ENCODE results near the gene ZNF524. TPM values are rescaled to one million over a fixed set of nuclear protein-coding genes. Genes with fewer than 3 reads are reported as not detected.
"Not testable (repeated sequence)": the region's sequence is repeated elsewhere in the genome, so short reads cannot be mapped to it uniquely, and the experiment has no call there.

ZNF524 gene
- total RNA-seq: 17.5 TPM
- long read RNA-seq, transcript ZNF524-201 (2 exons, 1,102 nt): major isoform, 35 of 40 reads
- long read RNA-seq, transcript ZNF524-203 (1 exons, 1,260 nt): minor isoform, 5 of 40 reads
- long read RNA-seq, partial matches to known transcripts: 0 of 40 reads
- long read RNA-seq, other reads (novel, unspliced or antisense): 0 of 40 reads

GRCh38 chr19:55599842-55600661 is at the start of gene ZNF524:
Gene ZNF524 (plus strand): TSS chr19:55600288. CDS start chr19:55602113, 1,825 bp downstream.
- ATAC-seq (ENCODE audit: poor library complexity) (peak; percentile 73), DNase-seq (peak; percentile 89)
- intact Hi-C loops (cut with DNase I): no loop called here

DNA sequence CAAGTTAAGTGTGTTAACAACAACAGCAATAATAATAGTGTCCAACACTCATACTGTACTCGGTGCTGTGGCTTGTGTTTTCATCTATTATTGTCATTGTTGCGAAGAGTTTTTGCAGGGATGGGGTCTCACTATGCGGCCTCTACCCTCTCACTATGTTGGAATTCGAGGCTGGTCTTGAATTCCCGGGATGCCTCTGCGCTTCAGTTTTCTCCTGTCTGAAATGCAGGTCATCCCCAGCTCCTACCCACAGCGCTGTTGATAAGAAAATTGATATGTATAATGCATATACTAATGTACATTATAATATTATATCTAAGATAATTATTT is 49.8 kb upstream of the ZNF524 start:
- intact Hi-C loops (cut with DNase I): no loop called here
- DNase-seq (no peak), ATAC-seq (ENCODE audit: poor library complexity) (no peak)

GRCh38 chr19:55552206-55552605 is 47.9 kb upstream of the ZNF524 start:
- intact Hi-C loops (cut with DNase I): no loop called here
- DNase-seq (no peak), ATAC-seq (ENCODE audit: poor library complexity) (no peak)

DNA sequence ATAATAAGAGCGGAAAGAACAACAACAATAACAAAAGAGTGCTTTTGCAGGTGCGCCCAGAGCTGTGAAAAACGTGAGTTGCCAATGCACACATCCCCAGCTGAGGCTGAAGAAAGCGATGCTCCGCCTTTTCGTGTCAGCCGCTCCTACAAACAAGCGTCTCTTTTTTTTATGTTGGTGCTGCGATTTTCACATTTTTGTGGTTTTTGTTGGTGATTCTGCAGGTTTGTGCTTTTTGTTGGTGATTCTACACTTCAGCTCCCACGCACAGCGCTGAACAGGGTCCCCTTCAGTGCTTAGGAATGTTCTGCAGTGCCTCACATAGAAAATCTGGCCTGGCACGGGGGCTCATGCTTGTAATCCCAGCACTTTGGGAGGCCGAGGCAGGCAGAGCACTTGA is 47.5 kb upstream of the ZNF524 start:
- intact Hi-C loops (cut with DNase I): no loop called here
- no peak for DNase-seq
- ATAC-seq (ENCODE audit: poor library complexity): no peak

- ATAC-seq (ENCODE audit: poor library complexity) (no peak), DNase-seq (no peak)
- intact Hi-C loops (cut with DNase I): no loop called here
These were observed 46.6 kb upstream of the ZNF524 start for GRCh38 chr19:55553217-55554182.

- intact Hi-C loops (cut with DNase I): no loop called here
- no peak for ATAC-seq (ENCODE audit: poor library complexity)
- no peak for DNase-seq
These were observed 45.8 kb upstream of the ZNF524 start for GRCh38 chr19:55554302-55554701.

GRCh38 chr19:55554741-55555152 is 45.3 kb upstream of the ZNF524 start:
- DNase-seq (no peak), ATAC-seq (ENCODE audit: poor library complexity) (no peak)
- intact Hi-C loops (cut with DNase I): no loop called here

DNA sequence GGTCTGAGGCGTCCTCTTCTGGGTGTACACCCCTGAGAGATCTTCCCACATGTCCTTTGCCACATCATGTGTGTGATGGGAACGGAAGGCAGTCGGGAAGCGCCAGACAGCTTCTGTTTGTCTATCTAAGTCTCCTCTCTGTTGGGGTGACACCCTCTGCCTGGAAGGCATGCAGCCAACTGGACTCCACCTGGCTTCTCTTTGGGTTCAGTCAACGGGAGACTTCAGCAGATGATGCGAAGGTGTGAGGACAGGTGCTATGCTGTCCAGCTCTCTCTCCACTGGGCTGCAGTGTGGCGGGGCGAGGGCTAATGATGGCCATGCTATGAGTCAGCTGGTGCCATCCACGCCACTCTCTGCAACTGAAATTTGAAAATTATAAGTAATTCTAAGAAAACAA is 40.4 kb upstream of the ZNF524 start:
- ATAC-seq (ENCODE audit: poor library complexity): no peak
- no peak for DNase-seq
- intact Hi-C loops (cut with DNase I): no loop called here

GRCh38 chr19:55563261-55563690 is 36.8 kb upstream of the ZNF524 start:
- peak; percentile 89 for ATAC-seq (ENCODE audit: poor library complexity)
- peak; percentile 82 for DNase-seq
- intact Hi-C loops (cut with DNase I): no loop called here

DNA sequence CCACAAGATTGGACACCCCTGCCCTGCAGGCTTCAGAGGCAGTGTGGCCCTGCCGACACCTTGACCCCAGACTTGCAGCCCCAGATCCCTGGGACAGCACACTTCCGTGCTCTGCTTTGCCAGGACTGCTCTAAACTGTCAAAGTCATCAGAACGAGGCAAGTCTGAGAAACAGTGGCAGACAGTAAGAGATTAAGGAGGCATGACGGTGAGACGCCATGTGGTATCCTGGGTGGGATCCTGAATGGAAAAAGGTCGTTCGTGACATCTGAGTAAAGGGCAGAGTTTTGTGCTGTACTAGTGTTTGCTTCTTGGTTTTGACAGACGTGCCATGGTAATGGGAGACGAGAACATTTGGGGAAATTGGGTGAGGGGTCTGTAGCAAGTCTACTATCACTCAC is 33.3 kb upstream of the ZNF524 start:
- intact Hi-C loops (cut with DNase I): no loop called here
- DNase-seq (no peak), ATAC-seq (ENCODE audit: poor library complexity) (no peak)

DNA sequence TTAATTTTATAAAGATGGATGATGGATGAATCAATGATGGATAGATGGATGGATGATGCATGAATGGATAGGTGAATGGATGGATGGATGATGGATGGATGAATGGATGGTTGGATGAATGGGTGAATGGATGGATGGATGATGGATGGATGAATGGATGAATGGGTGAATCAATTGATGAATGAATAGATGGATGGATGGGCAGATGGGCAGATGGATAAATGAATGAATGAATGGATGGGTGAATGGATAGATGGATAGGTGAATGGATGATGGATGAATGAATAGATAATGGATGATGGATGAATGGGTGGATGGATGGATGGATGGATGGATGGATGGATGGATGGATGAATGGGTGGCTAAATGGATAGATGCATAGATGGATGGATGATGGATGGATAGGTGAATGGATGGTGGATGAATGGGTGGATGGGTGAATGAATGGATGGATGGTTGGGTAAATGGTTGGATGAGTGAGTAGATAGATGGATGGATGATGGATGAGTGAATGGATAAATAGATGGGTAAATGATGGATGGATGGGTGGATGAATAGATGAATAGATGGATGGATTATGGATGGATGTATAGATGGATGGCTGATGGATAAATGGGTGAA is 32.3 kb upstream of the ZNF524 start:
- no peak for DNase-seq
- ATAC-seq (ENCODE audit: poor library complexity): no peak
- intact Hi-C loops (cut with DNase I): no loop called here

DNA sequence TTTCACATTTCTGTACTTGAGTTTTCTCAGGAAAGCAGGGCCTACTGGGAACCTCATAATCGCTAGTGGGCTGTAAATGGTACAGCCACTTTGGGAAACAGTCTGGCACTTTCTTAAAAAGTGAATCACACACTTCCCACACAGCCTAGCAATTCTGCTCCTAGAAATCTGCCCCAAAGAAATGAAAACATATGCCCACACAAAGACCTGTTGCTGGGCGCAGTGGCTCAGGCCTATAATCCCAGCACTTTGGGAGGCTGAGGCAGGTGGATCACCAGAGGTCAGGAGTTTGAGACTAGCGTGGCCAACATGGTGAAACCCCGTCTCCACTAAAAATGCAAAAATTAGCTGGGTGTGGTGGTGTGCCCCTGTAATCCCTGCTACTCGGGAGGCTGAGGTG is 30.6 kb upstream of the ZNF524 start:
- ATAC-seq (ENCODE audit: poor library complexity); intact Hi-C loops (cut with DNase I); DNase-seq: not testable (repeated sequence)

GRCh38 chr19:55573929-55574328 is 26.2 kb upstream of the ZNF524 start:
- DNase-seq; ATAC-seq (ENCODE audit: poor library complexity); intact Hi-C loops (cut with DNase I): not testable (repeated sequence)

GRCh38 chr19:55576746-55577145 is 23.3 kb upstream of the ZNF524 start:
- ATAC-seq (ENCODE audit: poor library complexity) (no peak), DNase-seq (no peak)
- intact Hi-C loops (cut with DNase I): no loop called here

DNA sequence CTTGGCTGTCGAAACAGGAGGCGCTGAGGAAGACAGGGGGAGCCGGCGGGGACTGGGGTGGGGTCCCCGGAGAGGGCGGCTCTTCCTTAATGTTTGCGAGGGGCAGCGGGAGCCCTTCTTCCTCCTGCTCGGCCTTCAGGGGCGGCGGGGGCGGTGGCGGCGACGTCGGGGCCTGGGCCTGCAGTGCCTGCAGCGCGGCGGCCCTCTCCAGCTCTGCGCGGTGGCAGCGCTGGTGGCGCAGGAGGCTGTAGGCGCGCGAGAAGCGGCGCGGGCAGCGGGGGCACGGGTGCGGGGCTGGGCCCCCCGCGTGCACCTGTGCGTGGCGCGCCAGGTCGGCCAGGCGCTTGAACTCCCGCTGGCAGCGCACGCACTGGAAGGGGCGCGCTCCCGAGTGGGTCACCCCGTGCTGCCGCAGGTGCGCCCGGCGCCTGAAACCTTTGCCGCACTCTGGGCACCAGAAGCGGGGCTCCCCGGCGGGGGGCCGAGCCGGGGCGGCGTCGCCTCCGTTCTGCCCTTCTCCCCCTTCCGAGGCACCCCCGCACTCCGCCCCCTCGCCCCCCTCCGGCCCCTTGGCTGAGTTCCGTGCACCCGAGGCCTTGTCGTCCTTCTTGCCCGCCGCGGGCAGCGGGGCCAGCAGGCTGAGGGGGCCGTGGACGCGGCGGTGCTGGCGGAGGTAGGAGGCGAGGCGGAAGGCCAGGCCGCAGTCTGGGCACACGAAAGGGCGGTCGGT is 21.9 kb upstream of the ZNF524 start:
- ATAC-seq (ENCODE audit: poor library complexity) (no peak), DNase-seq (no peak)
- intact Hi-C loops (cut with DNase I): no loop called here

GRCh38 chr19:55578761-55579747 is 21.0 kb upstream of the ZNF524 start:
- peak; percentile 39 for DNase-seq
- intact Hi-C loops (cut with DNase I): no loop called here
- no peak for ATAC-seq (ENCODE audit: poor library complexity)

Data from Right ventricle myocardium superior (tissue), 1 donor.